Transverse colon (tissue), 4 donors: Measurements from ENCODE around the gene PHETA1.

Source experiments
- POLR2A ChIP-seq: fragments of 450-650 bp; IDR thresholded peaks from one replicate; pipeline ENCODE4 v1.6.1; 2016; ENCODE audit warnings: antibody characterized with exemption, mild to moderate bottlenecking, moderate library complexity
- POLR2AphosphoS5 ChIP-seq, 3 donors: sonication (generic); formaldehyde crosslinking; IDR thresholded peaks; one replicate each; pipeline ENCODE4 v1.6.1; 2016; ENCODE audit warnings: antibody characterized with exemption in 3 of 3
- TF ChIP-seq, protein P1 (sequence below), 5 experiments: fragments of 200-600 bp in 3 of 5; fragments of 450-650 bp in 2 of 5; sonication (generic) in 3 of 5; IDR thresholded peaks; 1 replicate in 2 of 5; 2 replicates in 3 of 5; pipeline ENCODE4 v1.5.1; 2016 to 2017; ENCODE audit warnings: antibody characterized with exemption in 5 of 5, inconsistent platforms in 3 of 5, mild to moderate bottlenecking in 2 of 5, moderate library complexity in 1 of 5

DNA sequence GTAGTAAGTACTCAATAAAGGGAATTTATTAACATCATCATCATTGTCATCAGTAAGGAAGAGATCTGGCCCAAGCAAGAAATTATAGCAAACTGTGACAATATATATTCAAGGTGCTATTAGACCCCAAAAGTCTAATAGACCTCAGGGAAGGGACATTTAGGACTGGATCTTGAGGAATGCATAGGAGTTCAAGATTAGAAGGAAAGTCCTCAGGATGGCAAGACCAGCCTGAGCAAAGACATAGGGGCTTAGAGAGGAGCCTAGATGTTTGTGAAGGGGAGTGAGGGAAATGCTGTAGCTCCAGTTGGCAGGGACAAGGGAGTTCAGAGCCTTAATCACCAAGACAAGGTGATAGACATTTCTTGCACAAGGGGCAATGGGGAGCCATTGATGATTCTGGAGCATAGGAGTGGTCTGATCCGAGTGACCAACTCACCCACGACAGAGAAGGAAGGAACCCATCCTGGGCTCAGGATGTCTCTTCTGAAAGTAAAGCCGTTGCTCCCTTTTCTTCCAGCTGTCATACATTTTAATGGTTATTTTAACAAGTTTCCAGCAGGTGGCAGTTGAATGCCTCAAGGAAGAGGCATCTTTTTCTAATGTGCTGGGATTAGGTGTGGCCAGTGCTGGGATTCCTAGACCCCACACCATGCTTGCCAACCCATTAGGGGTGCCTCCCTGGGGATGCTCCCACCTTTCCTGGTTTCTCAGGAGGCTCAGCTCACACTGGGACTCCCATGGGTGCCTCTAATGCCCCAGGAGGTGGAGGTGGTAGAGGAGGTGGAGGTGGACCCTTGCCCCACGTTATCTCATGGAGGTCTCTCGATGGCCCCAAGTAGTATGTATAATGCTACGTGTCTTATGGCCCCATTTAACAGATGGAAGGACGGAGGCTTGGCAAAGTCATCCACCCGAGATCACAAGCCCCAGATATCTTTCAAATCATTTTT, 37.8 kb downstream of the PHETA1 start:
- TF ChIP-seq, protein P1, sequence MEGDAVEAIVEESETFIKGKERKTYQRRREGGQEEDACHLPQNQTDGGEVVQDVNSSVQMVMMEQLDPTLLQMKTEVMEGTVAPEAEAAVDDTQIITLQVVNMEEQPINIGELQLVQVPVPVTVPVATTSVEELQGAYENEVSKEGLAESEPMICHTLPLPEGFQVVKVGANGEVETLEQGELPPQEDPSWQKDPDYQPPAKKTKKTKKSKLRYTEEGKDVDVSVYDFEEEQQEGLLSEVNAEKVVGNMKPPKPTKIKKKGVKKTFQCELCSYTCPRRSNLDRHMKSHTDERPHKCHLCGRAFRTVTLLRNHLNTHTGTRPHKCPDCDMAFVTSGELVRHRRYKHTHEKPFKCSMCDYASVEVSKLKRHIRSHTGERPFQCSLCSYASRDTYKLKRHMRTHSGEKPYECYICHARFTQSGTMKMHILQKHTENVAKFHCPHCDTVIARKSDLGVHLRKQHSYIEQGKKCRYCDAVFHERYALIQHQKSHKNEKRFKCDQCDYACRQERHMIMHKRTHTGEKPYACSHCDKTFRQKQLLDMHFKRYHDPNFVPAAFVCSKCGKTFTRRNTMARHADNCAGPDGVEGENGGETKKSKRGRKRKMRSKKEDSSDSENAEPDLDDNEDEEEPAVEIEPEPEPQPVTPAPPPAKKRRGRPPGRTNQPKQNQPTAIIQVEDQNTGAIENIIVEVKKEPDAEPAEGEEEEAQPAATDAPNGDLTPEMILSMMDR (IDR thresholded peaks at IDR 0.05): peak in 4 of 5 experiments; percentile 37 to 45 (median 41)
- TF ChIP-seq POLR2A (no peak), POLR2AphosphoS5 (IDR thresholded peaks at IDR 0.05) (no peak)
